ENCODE results near the gene MEGF11. TPM values are rescaled to one million over a fixed set of nuclear protein-coding genes. Genes with fewer than 3 reads are reported as not detected.

MEGF11 gene
- total RNA-seq, 2 donors from 2014 or later = not detected

DNA sequence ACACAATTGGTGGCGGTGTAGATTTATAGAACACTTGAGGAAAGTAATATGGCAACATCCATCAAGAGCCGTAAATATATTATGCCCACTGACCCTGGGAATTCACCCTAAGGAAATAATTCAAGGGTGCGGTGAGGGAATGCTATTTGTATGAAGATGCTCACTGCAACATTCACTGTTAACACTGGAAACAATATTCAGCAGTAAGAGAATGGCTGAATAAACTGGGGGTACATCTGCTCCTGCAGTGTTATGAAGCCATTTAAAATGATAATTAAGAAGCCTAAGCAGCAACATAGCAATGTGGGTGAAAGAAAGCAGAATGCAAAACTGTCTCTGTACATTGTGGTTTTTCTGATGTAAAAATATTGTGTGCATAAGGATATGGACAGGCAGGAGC is 296.7 kb downstream of the MEGF11 start:
- Histone ChIP-seq H3K4me1 (no peaks in the 10 kb centered on the region), H3K4me3 (no peak overlapping the region), H3K36me3 (no peaks in the 10 kb centered on the region), H3K27me3 (no peaks in the 10 kb centered on the region), H3K9me3 (no peaks in the 10 kb centered on the region), H3K27ac (no peak overlapping the region)
- no peak for DNase-seq (ENCODE audit: low spot score)
- TF ChIP-seq, protein P1, sequence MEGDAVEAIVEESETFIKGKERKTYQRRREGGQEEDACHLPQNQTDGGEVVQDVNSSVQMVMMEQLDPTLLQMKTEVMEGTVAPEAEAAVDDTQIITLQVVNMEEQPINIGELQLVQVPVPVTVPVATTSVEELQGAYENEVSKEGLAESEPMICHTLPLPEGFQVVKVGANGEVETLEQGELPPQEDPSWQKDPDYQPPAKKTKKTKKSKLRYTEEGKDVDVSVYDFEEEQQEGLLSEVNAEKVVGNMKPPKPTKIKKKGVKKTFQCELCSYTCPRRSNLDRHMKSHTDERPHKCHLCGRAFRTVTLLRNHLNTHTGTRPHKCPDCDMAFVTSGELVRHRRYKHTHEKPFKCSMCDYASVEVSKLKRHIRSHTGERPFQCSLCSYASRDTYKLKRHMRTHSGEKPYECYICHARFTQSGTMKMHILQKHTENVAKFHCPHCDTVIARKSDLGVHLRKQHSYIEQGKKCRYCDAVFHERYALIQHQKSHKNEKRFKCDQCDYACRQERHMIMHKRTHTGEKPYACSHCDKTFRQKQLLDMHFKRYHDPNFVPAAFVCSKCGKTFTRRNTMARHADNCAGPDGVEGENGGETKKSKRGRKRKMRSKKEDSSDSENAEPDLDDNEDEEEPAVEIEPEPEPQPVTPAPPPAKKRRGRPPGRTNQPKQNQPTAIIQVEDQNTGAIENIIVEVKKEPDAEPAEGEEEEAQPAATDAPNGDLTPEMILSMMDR (IDR thresholded peaks at IDR 0.05) = no peak

DNA sequence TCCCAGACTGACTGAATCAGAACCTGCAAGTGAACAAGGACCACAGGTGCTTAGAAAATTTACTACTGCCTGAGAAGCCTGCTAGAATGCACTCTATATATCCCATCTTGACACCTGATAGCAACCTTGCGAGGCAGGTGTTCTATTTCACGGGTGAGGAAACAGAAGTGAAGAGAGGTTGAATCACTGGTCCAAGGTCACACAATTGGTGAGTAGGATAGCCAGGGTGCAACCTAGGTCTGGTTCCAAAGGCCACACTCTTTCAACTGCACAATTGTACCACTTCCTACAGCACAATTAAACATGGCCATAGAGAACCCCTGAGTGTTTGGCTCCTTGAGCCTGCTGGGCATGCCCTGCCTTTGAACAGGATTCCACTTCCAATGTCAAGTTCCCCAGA is 297.2 kb downstream of the MEGF11 start:
- Histone ChIP-seq H3K4me3 (no peak overlapping the region), H3K9me3 (no peaks in the 10 kb centered on the region), H3K27ac (no peak overlapping the region), H3K27me3 (no peaks in the 10 kb centered on the region), H3K4me1 (no peaks in the 10 kb centered on the region), H3K36me3 (no peaks in the 10 kb centered on the region)
- TF ChIP-seq, protein P1 (IDR thresholded peaks at IDR 0.05) = no peak
- DNase-seq (ENCODE audit: low spot score) = no peak

DNA sequence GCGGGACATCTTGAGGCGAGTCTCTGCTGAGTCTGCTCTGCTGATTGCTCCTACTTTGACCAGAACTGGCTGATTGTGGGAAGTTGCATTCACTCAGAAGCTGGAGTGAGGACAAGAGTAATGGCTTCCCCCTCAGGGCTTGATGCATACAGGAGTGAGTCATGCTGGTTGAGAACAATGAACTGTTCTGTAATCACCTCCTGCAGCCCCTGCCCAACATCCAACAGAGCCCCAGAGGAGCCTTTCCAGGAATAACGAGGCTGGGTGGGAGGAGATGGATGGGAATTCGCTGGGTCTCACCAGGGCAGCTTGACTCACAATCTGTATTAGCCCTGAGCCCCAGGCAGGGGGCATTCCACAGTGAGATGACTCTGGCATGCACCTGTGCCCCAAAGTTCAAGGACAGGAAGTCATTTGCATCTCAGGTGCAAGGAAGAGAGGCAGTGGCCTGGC is 299.2 kb downstream of the MEGF11 start:
- H3K4me3 ChIP-seq = no peak overlapping the region
- DNase-seq (ENCODE audit: low spot score) = no peak
- H3K36me3 ChIP-seq = no peaks in the 10 kb centered on the region
- H3K27ac ChIP-seq = no peak overlapping the region
- H3K9me3 ChIP-seq = no peaks in the 10 kb centered on the region
- H3K27me3 ChIP-seq = no peaks in the 10 kb centered on the region
- H3K4me1 ChIP-seq = no peaks in the 10 kb centered on the region
- TF ChIP-seq, protein P1 (IDR thresholded peaks at IDR 0.05) = no peak

DNA sequence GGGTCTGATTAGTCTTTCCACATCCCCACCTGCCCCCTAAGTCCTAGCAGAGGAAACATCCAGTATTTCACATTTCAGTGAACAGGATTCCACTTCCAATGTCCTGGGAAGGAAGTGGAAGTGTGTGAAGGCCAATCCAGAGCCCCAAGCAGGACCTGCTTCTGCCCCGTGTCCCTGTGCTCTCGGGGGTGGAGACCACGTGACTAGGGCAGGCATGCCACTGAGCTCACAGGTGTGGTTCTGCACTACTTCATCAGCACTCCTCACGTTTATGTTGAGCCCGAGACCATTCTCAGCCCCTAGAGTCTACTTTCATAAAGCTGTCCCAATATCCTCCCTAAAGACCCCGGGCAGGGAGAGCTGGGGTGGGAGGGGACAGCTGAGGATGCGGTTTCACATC is 299.9 kb downstream of the MEGF11 start:
- no peak overlapping the region for H3K4me3 ChIP-seq
- DNase-seq (ENCODE audit: low spot score) = no peak
- TF ChIP-seq, protein P1 (IDR thresholded peaks at IDR 0.05) = no peak
- no peaks in the 10 kb centered on the region for H3K36me3 ChIP-seq
- no peak overlapping the region for H3K27ac ChIP-seq
- no peaks in the 10 kb centered on the region for H3K9me3 ChIP-seq
- no peaks in the 10 kb centered on the region for H3K27me3 ChIP-seq
- H3K4me1 ChIP-seq = no peaks in the 10 kb centered on the region

DNA sequence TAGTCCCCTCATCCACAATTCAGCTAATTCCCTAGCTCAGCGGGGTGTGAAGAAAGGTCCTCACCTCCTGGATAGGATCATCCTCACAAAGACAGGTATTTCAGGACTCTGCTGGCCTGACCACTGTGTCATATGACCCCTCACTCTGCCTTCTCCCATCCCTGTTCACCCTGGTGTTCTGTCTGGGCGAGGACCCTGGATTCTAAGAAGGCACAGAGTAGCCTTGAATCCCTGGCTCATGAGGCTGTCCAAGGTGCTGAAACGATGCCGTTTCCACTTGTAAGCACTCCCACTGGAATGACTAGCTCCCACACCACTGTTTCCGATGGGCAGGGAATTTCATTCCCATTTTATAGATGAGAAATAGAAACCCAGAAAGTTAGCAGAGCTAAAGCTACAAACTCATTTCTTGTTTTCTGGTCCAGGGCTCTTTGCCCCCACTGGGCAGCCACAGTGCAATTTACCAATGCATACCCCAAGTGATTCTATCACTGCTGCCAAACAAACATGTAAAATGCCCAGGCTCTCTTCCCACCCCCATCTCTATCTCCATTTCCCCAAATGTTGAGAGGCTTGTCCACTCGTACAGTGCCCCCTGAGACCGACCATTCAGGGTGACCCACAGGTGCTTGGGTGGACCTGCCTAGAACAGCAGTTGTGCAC is 301.0 kb downstream of the MEGF11 start:
- no peak for DNase-seq (ENCODE audit: low spot score)

More for the DNA sequence above, 301.0 kb downstream of the MEGF11 start:
- no peak overlapping the region for H3K27ac ChIP-seq
- no peak overlapping the region for H3K4me3 ChIP-seq
- no peaks in the 10 kb centered on the region for H3K9me3 ChIP-seq
- TF ChIP-seq, protein P1 (IDR thresholded peaks at IDR 0.05) = no peak
- no peaks in the 10 kb centered on the region for H3K36me3 ChIP-seq
- H3K27me3 ChIP-seq = no peaks in the 10 kb centered on the region
- H3K4me1 ChIP-seq = no peaks in the 10 kb centered on the region

Measured in right atrium auricular region (tissue), 2 donors.